DMS114 treated with DMSO at 0.1 percent for 48 hours (cell line): ENCODE results near the gene LRRC36.
"Not testable (repeated sequence)": the region's sequence is repeated elsewhere in the genome, so short reads cannot be mapped to it uniquely, and the experiment has no call there.

Experiments
- DNase-seq: peaks from one replicate; lab custom pipeline; 2025; ENCODE audit not compliant: unreplicated experiment; lab: John Stamatoyannopoulos, UW

Gene LRRC36

GRCh38 chr16:67341250-67341649, 14.6 kb downstream of the LRRC36 start:
- DNase-seq, result no peak

GRCh38 chr16:67342616-67343015, 16.0 kb downstream of the LRRC36 start:
- DNase-seq, result no peak

- no peak for DNase-seq
Observed at GRCh38 chr16:67345401-67345800, 18.8 kb downstream of the LRRC36 start.

DNA sequence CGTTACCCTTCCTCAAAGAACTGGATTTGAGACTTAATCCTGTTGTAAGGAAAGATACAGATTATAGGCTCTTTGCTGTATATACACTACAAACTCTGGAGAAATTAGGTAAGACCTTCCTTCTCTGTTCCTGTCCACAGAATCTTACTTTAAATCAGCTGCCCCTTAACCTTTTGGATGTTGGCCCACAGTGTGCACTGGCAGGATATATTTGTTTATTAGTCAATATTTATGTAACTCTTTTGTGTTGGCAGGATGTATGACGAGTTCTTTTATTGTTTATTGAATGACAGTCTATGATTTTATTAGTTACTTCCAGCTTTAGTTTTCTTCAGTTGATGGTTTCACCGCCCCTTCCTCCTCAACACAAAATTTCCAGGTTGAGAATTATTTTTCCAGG, 19.7 kb downstream of the LRRC36 start:
- DNase-seq, result no peak

DNA sequence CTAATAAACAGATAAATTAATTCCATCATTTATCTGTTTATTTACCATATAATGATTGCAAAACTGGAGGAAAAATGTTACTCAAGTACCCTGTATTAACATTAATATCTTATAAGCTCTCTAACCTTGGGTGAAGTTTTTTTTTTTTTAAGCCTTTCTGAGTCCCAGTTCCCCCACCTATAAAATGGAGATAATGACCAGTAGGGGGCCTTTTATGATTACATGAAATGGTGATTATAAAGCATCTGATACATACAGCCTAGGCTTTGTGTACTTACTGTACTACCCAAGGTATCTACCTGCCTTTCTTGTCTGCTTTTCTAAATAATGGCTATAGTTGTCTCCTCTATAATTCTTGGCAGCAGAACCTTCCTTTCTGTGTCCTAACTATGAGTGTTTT, 22.6 kb downstream of the LRRC36 start:
- DNase-seq, result no peak

DNA sequence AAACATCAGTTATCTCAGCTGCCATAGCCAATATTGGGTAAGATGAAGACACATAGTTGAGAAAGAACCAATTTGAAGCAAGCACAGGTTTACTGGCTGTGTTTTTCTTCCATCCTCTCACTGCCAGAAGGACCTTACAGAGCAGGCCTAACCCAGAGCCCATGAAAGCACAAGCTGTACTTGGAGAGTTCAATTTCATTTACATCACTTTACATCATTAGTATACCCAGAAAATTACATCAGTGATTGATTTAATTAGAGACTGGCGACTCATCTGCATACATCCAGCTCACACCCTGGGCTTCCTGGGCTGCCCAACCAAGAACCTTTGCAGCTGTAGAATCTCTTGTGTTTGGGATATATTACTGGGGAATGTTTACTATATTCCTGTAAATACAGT, 23.7 kb downstream of the LRRC36 start:
- DNase-seq, result no peak

DNA sequence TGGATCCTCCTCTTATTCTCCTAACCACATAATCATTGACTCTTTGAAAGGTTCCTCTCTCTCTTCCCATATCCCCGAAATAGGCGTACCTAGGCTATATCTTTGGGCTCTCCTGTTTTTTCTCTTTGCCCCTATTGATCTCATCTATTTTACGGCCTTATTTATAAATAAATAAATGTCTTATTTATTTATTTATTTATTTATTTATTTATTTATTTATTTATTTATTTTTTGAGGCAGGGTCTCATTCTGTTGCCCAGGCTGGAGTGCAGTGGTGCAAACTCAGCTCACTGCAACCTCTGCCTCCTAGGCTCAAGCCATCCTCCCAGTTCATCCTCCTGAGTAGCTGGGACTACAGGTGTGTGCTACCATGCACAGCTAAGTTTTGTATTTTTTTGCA, 25.8 kb downstream of the LRRC36 start:
- not testable (repeated sequence) for DNase-seq

GRCh38 chr16:67356396-67356795, 29.8 kb downstream of the LRRC36 start:
- DNase-seq, result no peak

- DNase-seq, result no peak
Observed at GRCh38 chr16:67357561-67357960, 30.9 kb downstream of the LRRC36 start.

GRCh38 chr16:67359540-67360269, 33.1 kb downstream of the LRRC36 start:
- not testable (repeated sequence) for DNase-seq

DNA sequence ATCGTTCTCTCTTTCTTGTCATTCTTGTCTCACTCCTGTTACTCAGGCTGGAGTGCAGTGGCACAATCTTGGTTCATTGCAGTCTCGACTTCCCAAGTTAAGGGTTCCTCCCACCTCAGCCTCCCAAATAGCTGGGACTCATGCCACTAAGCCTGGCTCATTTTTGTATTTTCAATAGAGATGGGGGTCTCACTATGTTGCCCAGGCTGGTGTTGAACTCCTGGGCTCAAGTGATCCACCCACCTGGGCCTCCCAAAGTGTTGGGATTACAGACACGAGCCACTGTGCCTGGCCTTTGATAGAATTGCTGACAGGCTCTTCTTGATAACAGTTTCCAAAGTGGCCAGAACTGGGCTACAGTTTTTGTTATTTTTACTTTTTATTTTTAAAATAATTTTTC, 34.4 kb downstream of the LRRC36 start:
- DNase-seq, result no peak

- DNase-seq, result no peak
Observed at GRCh38 chr16:67364600-67365235, 38.1 kb downstream of the LRRC36 start.

- DNase-seq, result no peak
Observed at GRCh38 chr16:67370661-67371060, 44.0 kb downstream of the LRRC36 start.

DNA sequence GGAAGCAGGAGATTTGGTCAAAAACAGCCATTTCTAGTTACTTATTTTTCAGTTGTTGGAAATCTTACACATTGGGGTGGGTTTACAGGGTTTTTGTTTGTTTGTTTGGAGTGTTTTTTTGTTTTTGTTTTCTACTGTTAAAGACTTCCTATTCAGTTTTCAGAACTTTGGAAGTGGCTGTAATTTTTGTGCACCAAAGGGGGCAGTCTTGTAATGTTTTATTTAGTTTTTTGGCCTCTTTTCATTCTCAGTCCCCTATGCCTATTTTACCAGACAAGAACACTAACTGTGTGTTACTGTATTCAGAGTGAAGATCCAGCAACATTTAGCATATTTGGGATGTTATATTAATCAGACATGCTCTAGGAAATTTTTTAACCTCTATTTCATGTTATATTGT, 46.0 kb downstream of the LRRC36 start:
- DNase-seq, result peak; percentile 49

GRCh38 chr16:67376012-67376411, 49.4 kb downstream of the LRRC36 start:
- DNase-seq, result not testable (repeated sequence)

- DNase-seq, result no peak
Observed at GRCh38 chr16:67378642-67379041, 52.0 kb downstream of the LRRC36 start.

GRCh38 chr16:67383284-67383683, 56.7 kb downstream of the LRRC36 start:
- no peak for DNase-seq

DNA sequence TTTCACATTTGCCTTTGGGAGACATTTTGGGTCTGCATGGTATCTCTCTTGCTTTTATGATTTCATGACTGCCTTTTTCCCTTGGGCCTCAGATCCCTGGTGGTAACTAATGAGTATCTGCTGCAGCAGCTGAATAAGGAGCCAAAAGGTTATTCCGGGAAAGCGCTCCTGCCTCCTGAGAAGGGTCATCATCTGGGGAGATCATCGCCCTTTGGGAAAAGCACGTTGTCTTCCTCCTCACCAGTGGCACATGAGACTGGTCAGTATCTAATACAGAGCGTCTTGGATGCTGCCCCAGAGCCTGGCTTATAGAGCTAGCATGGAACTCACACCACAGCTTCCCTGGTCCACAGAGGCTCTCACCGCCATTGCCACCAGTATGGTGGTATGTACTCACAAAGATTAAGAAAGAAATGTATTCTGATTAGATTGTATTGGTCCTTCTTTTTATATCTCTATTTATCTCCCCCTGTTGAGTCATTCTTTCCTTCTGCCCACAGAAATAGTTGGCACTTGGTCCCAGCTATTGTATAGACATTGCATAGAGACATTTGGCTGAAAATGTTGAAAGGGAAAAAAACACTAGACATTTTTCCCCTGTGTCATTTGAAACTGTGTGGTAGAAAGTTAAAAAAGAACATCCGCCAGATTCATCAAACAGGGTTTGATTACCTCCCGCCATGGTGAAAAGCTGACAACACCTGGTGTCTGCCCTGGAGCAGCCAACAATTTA, 58.3 kb downstream of the LRRC36 start:
- no peak for DNase-seq

DNA sequence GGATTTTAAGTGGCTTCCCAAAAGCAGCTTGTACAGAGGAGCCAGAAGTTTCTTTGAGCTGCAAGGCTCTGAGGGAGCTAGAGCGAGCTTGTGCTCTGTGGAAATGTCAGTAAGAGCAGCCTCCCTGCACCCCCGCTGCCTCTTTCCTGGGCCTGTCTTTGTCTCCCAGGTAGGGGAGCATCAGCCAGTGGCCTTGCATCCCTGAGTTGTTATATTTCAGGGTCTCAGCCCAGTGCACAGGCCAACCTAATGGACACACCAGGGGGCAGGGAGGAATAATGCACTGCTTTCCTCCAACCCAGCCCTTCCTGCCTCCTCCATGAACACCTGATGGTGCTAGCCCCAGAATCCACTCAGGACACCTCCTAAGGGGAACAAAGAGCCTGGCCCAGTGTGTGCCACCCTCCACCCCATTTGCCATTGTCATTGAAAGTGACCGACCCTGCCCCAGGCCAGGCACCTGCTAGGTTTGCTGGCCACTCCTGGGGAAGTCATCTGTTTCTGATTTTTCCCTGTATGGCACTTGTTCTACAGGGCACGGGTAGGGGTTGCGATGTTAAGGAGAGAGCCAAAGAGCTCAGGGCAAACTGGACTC, 60.3 kb downstream of the LRRC36 start:
- no peak for DNase-seq

DNA sequence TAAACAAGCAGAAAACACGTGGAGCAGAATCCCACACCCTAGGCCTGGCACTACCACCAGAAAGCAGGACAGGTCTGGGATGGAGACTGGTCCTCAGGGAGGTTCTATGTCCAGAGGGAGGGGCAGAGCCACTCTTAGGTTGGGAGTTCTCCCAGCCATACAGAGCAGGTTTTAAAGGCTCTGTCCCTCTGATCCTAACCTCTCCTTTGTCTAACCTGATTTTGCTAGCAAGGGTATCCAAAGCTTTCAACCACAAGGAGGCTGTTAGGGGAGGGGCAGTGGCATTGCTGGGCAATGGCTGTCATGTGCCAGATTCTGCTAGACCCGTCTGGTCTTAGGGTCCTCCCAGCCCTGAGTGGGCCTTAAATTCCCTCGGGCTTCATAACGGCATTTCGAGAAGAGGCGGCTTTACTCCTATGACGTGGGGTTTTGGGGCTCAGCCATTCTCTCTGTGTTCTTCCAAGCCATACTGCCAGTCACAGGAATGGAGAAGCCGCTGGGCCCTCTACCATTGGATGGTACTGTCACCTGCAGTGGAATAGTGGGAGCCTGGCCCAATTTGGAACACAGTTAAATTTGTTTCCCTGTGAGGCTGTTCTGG, 61.0 kb downstream of the LRRC36 start:
- DNase-seq, result no peak

DNA sequence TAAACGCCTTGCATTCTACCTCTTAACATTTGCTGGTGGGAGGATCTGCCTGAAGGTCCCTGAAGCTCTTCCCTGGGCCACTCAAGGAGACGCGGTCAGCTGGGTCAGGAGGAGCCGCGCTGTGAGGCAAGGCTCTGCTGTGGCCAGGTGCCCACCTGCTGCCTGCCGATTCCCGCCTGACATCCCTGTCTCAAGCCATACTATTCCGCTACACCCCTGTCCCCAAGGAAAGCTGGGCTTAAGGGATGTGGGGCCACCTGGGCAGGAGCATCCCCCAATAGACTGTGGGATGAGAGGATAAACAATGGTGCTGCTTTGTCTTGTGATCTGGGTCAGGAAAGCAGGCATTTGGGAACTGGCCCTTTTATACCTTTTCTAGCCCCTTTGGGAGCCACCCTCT, 61.6 kb downstream of the LRRC36 start:
- no peak for DNase-seq
